GM12878 (cell line): ENCODE results near the gene HHIPL1. TPM values are rescaled to one million over a fixed set of nuclear protein-coding genes. Genes with fewer than 3 reads are reported as not detected.

Source experiments
- ATAC-seq: fragments of 200-7000 bp; cut with Tn5 transposase; 3 replicates; pipeline ENCODE4 v1.9.1; 2020; ENCODE audit warnings: mild to moderate bottlenecking, moderate library complexity
- BruUV-seq: library from RNA; stranded (reverse); fragments of 400-500 nt; replicated peaks from 2 replicates; lab custom pipeline; 2021; lab: Mats Ljungman, UMichigan
- CTCF ChIA-PET: fragments of 300-600 bp; sonication (Branson Sonifier 250); formaldehyde crosslinking; extraction: SDS; loops from one replicate; lab custom pipeline; 2021; ENCODE audit warnings: inconsistent platforms; lab: Yijun Ruan, JAX
- POLR2A ChIA-PET: fragments of 350-600 bp; formaldehyde crosslinking; extraction: SDS; loops from one replicate; lab custom pipeline; 2021; ENCODE audit warnings: inconsistent platforms; lab: Charles Lee
- RAD21 ChIA-PET: fragments of 300-600 bp; sonication (Branson Sonifier 250); formaldehyde crosslinking; loops from one replicate; lab custom pipeline; 2023; ENCODE audit warnings: antibody characterized with exemption; ENCODE audit not compliant: unreplicated experiment; lab: Charles Lee
- SMC1A ChIA-PET: fragments of 300-600 bp; sonication (Branson Sonifier 250); formaldehyde crosslinking; loops from one replicate; lab custom pipeline; 2023; ENCODE audit not compliant: unreplicated experiment, uncharacterized antibody; lab: Charles Lee
- DNase-seq: peaks from one replicate; pipeline ENCODE4 v3.0.0-alpha.2; 2011; ENCODE audit warnings: low read depth, low spot score
- FAIRE-seq: peaks from 3 replicates; lab custom pipeline; 2011; peaks lifted over from hg19 to GRCh38; lab: Jason Lieb, UNC
- H2AFZ ChIP-seq: 2 replicates; pipeline ENCODE4 v1.6.0; 2011; ENCODE audit warnings: low read depth, low read length, control low read depth; ENCODE audit not compliant: control insufficient read depth
- H3K27ac ChIP-seq: 2 replicates; pipeline ENCODE4 v1.5.1; 2011; ENCODE audit warnings: control low read depth; ENCODE audit not compliant: control insufficient read depth, insufficient read depth
- H3K27me3 ChIP-seq, 2 experiments: replicated peaks in 1 of 2; 2 replicates each; pipeline versions ENCODE4 v1.6.0 to v1.6.1; 2011; ENCODE audit warnings: low read length in 1 of 2; ENCODE audit not compliant: control insufficient read depth in 2 of 2, insufficient read depth in 2 of 2
- H3K36me3 ChIP-seq, 2 experiments: 2 replicates each; pipeline ENCODE4 v1.5.1; 2011; ENCODE audit warnings: low read length in 1 of 2; ENCODE audit not compliant: control insufficient read depth in 2 of 2, insufficient read depth in 2 of 2
- H3K4me1 ChIP-seq: 2 replicates; pipeline ENCODE4 v1.6.1; 2011; ENCODE audit warnings: mild to moderate bottlenecking, low read length, moderate library complexity, mixed read lengths; ENCODE audit not compliant: control insufficient read depth, insufficient read depth
- H3K4me2 ChIP-seq: 2 replicates; pipeline ENCODE4 v1.6.0; 2011; ENCODE audit warnings: control low read depth; ENCODE audit not compliant: control insufficient read depth, insufficient read depth
- H3K4me3 ChIP-seq: fragments of 200-600 bp; sonication (generic); 2 replicates; pipeline ENCODE4 v1.5.1; 2016
- H3K79me2 ChIP-seq: 2 replicates; pipeline ENCODE4 v1.6.0; 2011; ENCODE audit warnings: low read length; ENCODE audit not compliant: control insufficient read depth, insufficient read depth
- H3K9ac ChIP-seq: 2 replicates; pipeline ENCODE4 v1.8.0; 2011; ENCODE audit warnings: low read length, control low read depth, mixed read lengths; ENCODE audit not compliant: control insufficient read depth, insufficient read depth
- H3K9me3 ChIP-seq: replicated peaks from 3 replicates; pipeline ENCODE4 v1.5.1; 2011; ENCODE audit warnings: mild to moderate bottlenecking, low read length; ENCODE audit not compliant: control insufficient read depth, insufficient read depth
- H4K20me1 ChIP-seq: 2 replicates; pipeline ENCODE4 v1.6.0; 2011; ENCODE audit not compliant: control insufficient read depth, insufficient read depth
- ASH2L ChIP-seq: fragments of 300-600, 200-600 bp; sonication (generic); IDR thresholded peaks from 2 replicates; pipeline ENCODE4 v1.6.1; 2017; ENCODE audit warnings: low read depth, mild to moderate bottlenecking, borderline replicate concordance
- BCL3 ChIP-seq: IDR thresholded peaks from 2 replicates; pipeline ENCODE4 v1.6.1; 2011; ENCODE audit warnings: borderline replicate concordance, low read depth, mild to moderate bottlenecking, moderate library complexity, low read length; ENCODE audit not compliant: insufficient read depth, poor library complexity, severe bottlenecking
- E2F8 ChIP-seq: fragments of 450-650 bp; IDR thresholded peaks from 2 replicates; pipeline ENCODE4 v1.6.1; 2018; ENCODE audit warnings: mild to moderate bottlenecking, low read depth, moderate library complexity; ENCODE audit not compliant: partially characterized antibody
- NFXL1 ChIP-seq: fragments of 450-650 bp; IDR thresholded peaks from 2 replicates; pipeline ENCODE4 v1.6.1; 2017; ENCODE audit warnings: antibody characterized with exemption, mild to moderate bottlenecking, borderline replicate concordance
- NFYB ChIP-seq: IDR thresholded peaks from 2 replicates; pipeline ENCODE4 v1.6.1; 2011; ENCODE audit warnings: low read depth, mild to moderate bottlenecking, low read length, improper control_type of control experiment, moderate library complexity; ENCODE audit not compliant: insufficient read depth
- NR2C1 ChIP-seq: fragments of 450-650 bp; IDR thresholded peaks from 2 replicates; pipeline ENCODE4 v1.6.1; 2017; ENCODE audit warnings: antibody characterized with exemption, mild to moderate bottlenecking, moderate library complexity
- PML ChIP-seq: IDR thresholded peaks from 2 replicates; pipeline ENCODE4 v1.6.1; 2012; ENCODE audit warnings: low read length, inconsistent platforms
- RBBP5 ChIP-seq: fragments of 200-600 bp; sonication (generic); conservative IDR thresholded peaks from 2 replicates; pipeline ENCODE4 v1.6.1; 2016
- TARDBP ChIP-seq: IDR thresholded peaks from 2 replicates; pipeline ENCODE4 v1.6.1; 2016; ENCODE audit warnings: borderline replicate concordance
- USF2 ChIP-seq: IDR thresholded peaks from 2 replicates; pipeline ENCODE4 v1.6.1; 2011; ENCODE audit warnings: low read depth, low read length, improper control_type of control experiment, borderline replicate concordance
- ZNF622 ChIP-seq: fragments of 450-650 bp; IDR thresholded peaks from 2 replicates; pipeline ENCODE4 v1.6.1; 2017; ENCODE audit warnings: mild to moderate bottlenecking, inconsistent platforms
- WGBS: methylation state at CpG from one replicate; pipeline ENCODE4 v1.1.6; 2016; ENCODE audit warnings: low lambda C conversion rate; ENCODE audit not compliant: insufficient replicate concordance, insufficient coverage; ENCODE audit errors: missing lambda C conversion rate; 5-methylcytosine and 5-hydroxymethylcytosine counted together
- in situ Hi-C: fragments of 300-500 bp; cut with MboI; formaldehyde crosslinking; loops from 9 replicates; pipeline ENCODE4 v1.14.3; 2018; ENCODE audit warnings: mixed read lengths
- intact Hi-C: fragments of 100-400 bp; cut with micrococcal nuclease; formaldehyde crosslinking; loops from one replicate; pipeline ENCODE4 v1.14.2; 2022; ENCODE audit not compliant: unreplicated experiment
- polyA plus RNA-seq, 11 experiments: library from polyadenylated mRNA; depleted of rRNA in 4 of 11; unstranded in 6 of 11; stranded (reverse) in 5 of 11; fragments of >200 nt; fragmentation: Nextera tagmentation in 4 of 11; fragmentation: Illumina TruSeq in 1 of 11; extraction: Ambion mirVana in 4 of 11; extraction: Trizol in 1 of 11; gene quantifications; 1 replicate in 1 of 11; 2 replicates in 10 of 11; pipeline versions ENCODE4 v1.2.1 to v1.2.3, GENCODE V29; 2011 to 2016; ENCODE audit warnings: inconsistent platforms in 2 of 11, missing spikeins in 2 of 11, low read depth in 1 of 11
- total RNA-seq, 4 experiments: library from RNA; depleted of rRNA in 3 of 4; stranded (reverse); fragments of >200 nt in 3 of 4; fragmentation: Illumina TruSeq in 1 of 4; extraction: Trizol in 1 of 4; gene quantifications; 2 replicates each; pipeline versions ENCODE4 v1.2.1 to v1.2.3, GENCODE V29; 2013 to 2021

HHIPL1 gene
- total and polyA plus RNA-seq, 10 of the 15 experiments (the other 5 are each of a cell fraction or from before 2014, with no cell fraction given): 0.09 TPM; not detected in 9

- in situ Hi-C loops: no loop called here
- intact Hi-C loops: no loop called here
- Histone ChIP-seq H3K36me3 (no peaks in the 10 kb centered on the region), H3K4me1 (no peaks in the 10 kb centered on the region), H2AFZ (no peak overlapping the region), H3K27ac (no peak overlapping the region), H3K9me3 (no peaks in the 10 kb centered on the region; the same call in 2 of the 3 replicates), H3K4me2 (no peak overlapping the region), H3K4me3 (no peak overlapping the region), H3K9ac (no peak overlapping the region), H3K27me3 (no peaks in the 10 kb centered on the region; a peak in 2 of 4 replicates), H4K20me1 (no peaks in the 10 kb centered on the region), H3K79me2 (no peaks in the 10 kb centered on the region)
- no TSS peak for BruUV-seq
- TF ChIP-seq NFXL1: no peak
- TF ChIP-seq USF2: no peak
- TF ChIP-seq PML: no peak
- no peak for TF ChIP-seq E2F8
- TF ChIP-seq NFYB: no peak
- no peak for TF ChIP-seq ASH2L
- TF ChIP-seq RBBP5: no peak
- TF ChIP-seq ZNF622: no peak
- TF ChIP-seq BCL3: no peak
- no peak for TF ChIP-seq NR2C1
- TF ChIP-seq TARDBP: no peak
- ChIA-PET CTCF (no interaction called here), SMC1A (no interaction called here), POLR2A (no interaction called here), RAD21 (no interaction called here)
- DNase-seq: no peak
- no peak for ATAC-seq
- no peak for FAIRE-seq
- 35% methylated on average over 29 of the region's 32 CpGs for WGBS
Observed at GRCh38 chr14:99645545-99646505, 896 bp downstream of the HHIPL1 start.
